ENCODE data around the gene SLC25A15.
"Not testable (repeated sequence)": the region's sequence is repeated elsewhere in the genome, so short reads cannot be mapped to it uniquely, and the experiment has no call there.

The SLC25A15 gene

GRCh38 chr13:40776681-40777165 is 12.7 kb upstream of the SLC25A15 start:
- H3K4me1 Mint-ChIP-seq = peaks cover 25% of the 10 kb centered on the region
- peak overlapping the region; percentile 78 for H3K27ac Mint-ChIP-seq
- no peaks in the 10 kb centered on the region for H3K36me3 Mint-ChIP-seq
- H3K9me3 Mint-ChIP-seq = no peaks in the 10 kb centered on the region
- ATAC-seq = peak; percentile 88
- H3K27me3 Mint-ChIP-seq = no peaks in the 10 kb centered on the region
- peak overlapping the region; percentile 49 for H3K4me3 Mint-ChIP-seq

- peaks cover 29% of the 10 kb centered on the region for H3K4me1 Mint-ChIP-seq
- peak; percentile 90 for ATAC-seq
- H3K27ac Mint-ChIP-seq = peak overlapping the region; percentile 78
- no peaks in the 10 kb centered on the region for H3K36me3 Mint-ChIP-seq
- H3K9me3 Mint-ChIP-seq = no peaks in the 10 kb centered on the region
- peak overlapping the region; percentile 53 for H3K4me3 Mint-ChIP-seq
- no peaks in the 10 kb centered on the region for H3K27me3 Mint-ChIP-seq
These were observed 12.1 kb upstream of the SLC25A15 start for GRCh38 chr13:40777166-40777808.

- Mint-ChIP-seq H3K27me3 (no peaks in the 10 kb centered on the region), H3K36me3 (no peaks in the 10 kb centered on the region), H3K9me3 (no peaks in the 10 kb centered on the region), H3K4me3 (no peak overlapping the region), H3K27ac (peak overlapping the region; percentile 78), H3K4me1 (peaks cover 29% of the 10 kb centered on the region)
- ATAC-seq = no peak
These were observed 11.6 kb upstream of the SLC25A15 start for GRCh38 chr13:40777809-40778175.

GRCh38 chr13:40779049-40779448 is 10.4 kb upstream of the SLC25A15 start:
- Mint-ChIP-seq H3K36me3 (no peaks in the 10 kb centered on the region), H3K4me3 (no peak overlapping the region), H3K27ac (peak overlapping the region; percentile 50), H3K4me1 (peaks cover 29% of the 10 kb centered on the region), H3K27me3 (no peaks in the 10 kb centered on the region), H3K9me3 (no peaks in the 10 kb centered on the region)
- ATAC-seq = no peak

- Mint-ChIP-seq H3K4me1 (peaks cover 29% of the 10 kb centered on the region), H3K27me3 (no peaks in the 10 kb centered on the region), H3K9me3 (no peaks in the 10 kb centered on the region), H3K36me3 (no peaks in the 10 kb centered on the region), H3K27ac (no peak overlapping the region), H3K4me3 (no peak overlapping the region)
- ATAC-seq = no peak
These were observed 9.6 kb upstream of the SLC25A15 start for GRCh38 chr13:40779796-40780285.

GRCh38 chr13:40780822-40781401 is 8.5 kb upstream of the SLC25A15 start:
- ATAC-seq = no peak
- H3K27me3 Mint-ChIP-seq = no peaks in the 10 kb centered on the region
- no peaks in the 10 kb centered on the region for H3K36me3 Mint-ChIP-seq
- H3K9me3 Mint-ChIP-seq = no peaks in the 10 kb centered on the region
- no peak overlapping the region for H3K4me3 Mint-ChIP-seq
- H3K27ac Mint-ChIP-seq = no peak overlapping the region
- peaks cover 29% of the 10 kb centered on the region for H3K4me1 Mint-ChIP-seq

- ATAC-seq = no peak
- peak overlapping the region; percentile 17 for H3K27ac Mint-ChIP-seq
- no peaks in the 10 kb centered on the region for H3K36me3 Mint-ChIP-seq
- H3K4me3 Mint-ChIP-seq = peak overlapping the region; percentile 5
- no peaks in the 10 kb centered on the region for H3K27me3 Mint-ChIP-seq
- no peaks in the 10 kb centered on the region for H3K9me3 Mint-ChIP-seq
- peaks cover 29% of the 10 kb centered on the region for H3K4me1 Mint-ChIP-seq
These were observed 7.7 kb upstream of the SLC25A15 start for GRCh38 chr13:40781717-40782116.

GRCh38 chr13:40782971-40783370 is 6.4 kb upstream of the SLC25A15 start:
- H3K27ac Mint-ChIP-seq, ATAC-seq, H3K27me3 Mint-ChIP-seq, H3K4me3 Mint-ChIP-seq, H3K9me3 Mint-ChIP-seq, H3K36me3 Mint-ChIP-seq: not testable (repeated sequence)
- H3K4me1 Mint-ChIP-seq = peaks cover 16% of the 10 kb centered on the region

GRCh38 chr13:40784540-40784939 is 4.9 kb upstream of the SLC25A15 start:
- ATAC-seq = no peak
- H3K27ac Mint-ChIP-seq = no peak overlapping the region
- no peak overlapping the region for H3K4me3 Mint-ChIP-seq
- H3K4me1 Mint-ChIP-seq = peaks cover 15% of the 10 kb centered on the region
- no peaks in the 10 kb centered on the region for H3K27me3 Mint-ChIP-seq
- no peaks in the 10 kb centered on the region for H3K9me3 Mint-ChIP-seq
- no peaks in the 10 kb centered on the region for H3K36me3 Mint-ChIP-seq

GRCh38 chr13:40786568-40786996 is 2.8 kb upstream of the SLC25A15 start:
- H3K4me1 Mint-ChIP-seq = peaks cover 12% of the 10 kb centered on the region
- no peaks in the 10 kb centered on the region for H3K36me3 Mint-ChIP-seq
- H3K27me3 Mint-ChIP-seq = no peaks in the 10 kb centered on the region
- H3K27ac Mint-ChIP-seq = no peak overlapping the region
- H3K4me3 Mint-ChIP-seq = no peak overlapping the region
- H3K9me3 Mint-ChIP-seq = no peaks in the 10 kb centered on the region
- ATAC-seq = no peak

- no peak for ATAC-seq
- Mint-ChIP-seq H3K36me3 (no peaks in the 10 kb centered on the region), H3K4me1 (peaks cover 11% of the 10 kb centered on the region), H3K27me3 (no peaks in the 10 kb centered on the region), H3K27ac (no peak overlapping the region), H3K4me3 (no peak overlapping the region), H3K9me3 (no peaks in the 10 kb centered on the region)
These were observed 2.3 kb upstream of the SLC25A15 start for GRCh38 chr13:40787062-40787461.

GRCh38 chr13:40788540-40789274 is 704 bp upstream of the SLC25A15 start:
- ATAC-seq, H3K27me3 Mint-ChIP-seq, H3K36me3 Mint-ChIP-seq, H3K9me3 Mint-ChIP-seq, H3K27ac Mint-ChIP-seq: not testable (repeated sequence)
- Mint-ChIP-seq H3K4me1 (peaks cover 16% of the 10 kb centered on the region), H3K4me3 (peak overlapping the region; percentile 77)

- H3K27ac Mint-ChIP-seq = peak overlapping the region; percentile 40
- H3K4me3 Mint-ChIP-seq = peak overlapping the region; percentile 77
- ATAC-seq = no peak
- H3K4me1 Mint-ChIP-seq = peaks cover 16% of the 10 kb centered on the region
- no peaks in the 10 kb centered on the region for H3K36me3 Mint-ChIP-seq
- no peaks in the 10 kb centered on the region for H3K9me3 Mint-ChIP-seq
- no peaks in the 10 kb centered on the region for H3K27me3 Mint-ChIP-seq
These were observed 774 bp downstream of the SLC25A15 start for GRCh38 chr13:40790154-40790616.

- no peaks in the 10 kb centered on the region for H3K27me3 Mint-ChIP-seq
- H3K4me1 Mint-ChIP-seq = peaks cover 9% of the 10 kb centered on the region
- H3K36me3 Mint-ChIP-seq = no peaks in the 10 kb centered on the region
- ATAC-seq = no peak
- H3K4me3 Mint-ChIP-seq = no peak overlapping the region
- H3K9me3 Mint-ChIP-seq = no peaks in the 10 kb centered on the region
- H3K27ac Mint-ChIP-seq = no peak overlapping the region
These were observed 3.1 kb downstream of the SLC25A15 start for GRCh38 chr13:40792284-40793051.

GRCh38 chr13:40793339-40793738 is 3.9 kb downstream of the SLC25A15 start:
- Mint-ChIP-seq H3K27ac (no peak overlapping the region), H3K36me3 (no peaks in the 10 kb centered on the region), H3K9me3 (no peaks in the 10 kb centered on the region), H3K4me1 (peaks cover 9% of the 10 kb centered on the region), H3K4me3 (no peak overlapping the region), H3K27me3 (no peaks in the 10 kb centered on the region)
- ATAC-seq = no peak
